Mesenchymal stem cell (in vitro differentiated cells and primary cell): ENCODE data around the gene SNX25.

Experiments
- DNase-seq: peaks from one replicate; pipeline ENCODE4 v3.0.0-alpha.2; 2013
- H2AFZ ChIP-seq: one replicate; pipeline ENCODE4 v1.6.1; 2013; ENCODE audit warnings: low read depth, mild to moderate bottlenecking, control low read depth, inconsistent platforms, low read length, moderate library complexity
- H2AK5ac ChIP-seq: 2 replicates; pipeline ENCODE4 v1.6.1; 2013; ENCODE audit warnings: low read length, moderate library complexity, mild to moderate bottlenecking, inconsistent platforms; ENCODE audit not compliant: severe bottlenecking
- H2BK120ac ChIP-seq: one replicate; pipeline ENCODE4 v1.6.1; 2013; ENCODE audit warnings: low read depth, mild to moderate bottlenecking, inconsistent platforms, low read length, moderate library complexity
- H2BK12ac ChIP-seq, 2 experiments: one replicate each; pipeline ENCODE4 v1.6.1; 2013; ENCODE audit warnings: inconsistent platforms in 2 of 2, low read length in 2 of 2, mild to moderate bottlenecking in 2 of 2, moderate library complexity in 2 of 2, control low read depth in 1 of 2
- H2BK15ac ChIP-seq: one replicate; pipeline ENCODE4 v1.6.1; 2013; ENCODE audit warnings: mild to moderate bottlenecking, low read depth, inconsistent platforms; ENCODE audit not compliant: poor library complexity, severe bottlenecking
- H2BK5ac ChIP-seq: 2 replicates; pipeline ENCODE4 v1.6.1; 2013; ENCODE audit warnings: low read depth, mild to moderate bottlenecking, low read length, control low read depth, inconsistent platforms; ENCODE audit not compliant: poor library complexity, severe bottlenecking
- H3K14ac ChIP-seq, 2 experiments: one replicate each; pipeline ENCODE4 v1.6.1; 2013; ENCODE audit warnings: inconsistent platforms in 2 of 2, low read length in 2 of 2, control low read depth in 1 of 2, mild to moderate bottlenecking in 1 of 2, moderate library complexity in 1 of 2
- H3K18ac ChIP-seq, 2 experiments: one replicate each; pipeline ENCODE4 v1.6.1; 2013; ENCODE audit warnings: inconsistent platforms in 2 of 2, low read length in 2 of 2, control low read depth in 1 of 2, low read depth in 1 of 2, mild to moderate bottlenecking in 1 of 2
- H3K23ac ChIP-seq, 2 experiments: one replicate each; pipeline ENCODE4 v1.6.1; 2013; ENCODE audit warnings: inconsistent platforms in 2 of 2, low read length in 2 of 2, mild to moderate bottlenecking in 2 of 2, moderate library complexity in 2 of 2, control low read depth in 1 of 2
- H3K27ac ChIP-seq: 2 replicates; pipeline ENCODE4 v1.5.1; 2013; ENCODE audit warnings: mild to moderate bottlenecking, moderate library complexity, low read length, control low read depth, inconsistent platforms; ENCODE audit not compliant: poor library complexity, severe bottlenecking
- H3K27me3 ChIP-seq, 2 experiments: 2 replicates each; pipeline versions ENCODE4 v1.6.1 to v1.7.0; 2013; ENCODE audit warnings: low read length in 2 of 2, mild to moderate bottlenecking in 2 of 2, moderate library complexity in 2 of 2, control low read depth in 1 of 2, inconsistent platforms in 1 of 2; ENCODE audit not compliant: control insufficient read depth in 1 of 2, insufficient read depth in 1 of 2
- H3K36me3 ChIP-seq, 2 experiments: 2 replicates each; pipeline versions ENCODE4 v1.6.1 to v1.7.0; 2013; ENCODE audit warnings: low read length in 2 of 2, control low read depth in 1 of 2, inconsistent platforms in 1 of 2, low read depth in 1 of 2, mild to moderate bottlenecking in 1 of 2; ENCODE audit not compliant: insufficient read depth in 2 of 2, control insufficient read depth in 1 of 2
- H3K4ac ChIP-seq, 2 experiments: one replicate each; pipeline ENCODE4 v1.6.1; 2013; ENCODE audit warnings: inconsistent platforms in 2 of 2, low read length in 2 of 2, mild to moderate bottlenecking in 2 of 2, moderate library complexity in 2 of 2, control low read depth in 1 of 2, low read depth in 1 of 2
- H3K4me1 ChIP-seq: 2 replicates; pipeline ENCODE4 v1.6.1; 2013; ENCODE audit warnings: low read depth, low read length, control low read depth; ENCODE audit not compliant: control insufficient read depth, insufficient read depth
- H3K4me2 ChIP-seq: 2 replicates; pipeline ENCODE4 v1.6.1; 2013; ENCODE audit warnings: low read length, mild to moderate bottlenecking, inconsistent platforms; ENCODE audit not compliant: poor library complexity, severe bottlenecking
- H3K4me3 ChIP-seq, 2 experiments: 2 replicates each; pipeline versions ENCODE4 v1.5.1 to v1.7.0; 2013; ENCODE audit warnings: low read length in 2 of 2, mild to moderate bottlenecking in 2 of 2, control low read depth in 1 of 2, low read depth in 1 of 2; ENCODE audit not compliant: insufficient read depth in 1 of 2
- H3K79me1 ChIP-seq: replicated peaks from 2 replicates; pipeline ENCODE4 v1.6.1; 2013; ENCODE audit warnings: mild to moderate bottlenecking, control low read depth, low read length, inconsistent platforms; ENCODE audit not compliant: poor library complexity, severe bottlenecking
- H3K9ac ChIP-seq: 2 replicates; pipeline ENCODE4 v1.7.0; 2013; ENCODE audit warnings: mild to moderate bottlenecking, low read length, moderate library complexity
- H3K9me3 ChIP-seq: 2 replicates; pipeline ENCODE4 v1.7.0; 2013; ENCODE audit warnings: mild to moderate bottlenecking, low read length; ENCODE audit not compliant: control insufficient read depth
- H4K8ac ChIP-seq: one replicate; pipeline ENCODE4 v1.6.1; 2013; ENCODE audit warnings: inconsistent platforms, mild to moderate bottlenecking, low read length, moderate library complexity
- H4K91ac ChIP-seq: one replicate; pipeline ENCODE4 v1.6.1; 2013; ENCODE audit warnings: mild to moderate bottlenecking, low read length, inconsistent platforms
- WGBS: methylation state at CpG from one replicate; pipeline ENCODE4 v1.1.7; 2013; ENCODE audit warnings: mixed read lengths; 5-methylcytosine and 5-hydroxymethylcytosine counted together

Gene SNX25

DNA sequence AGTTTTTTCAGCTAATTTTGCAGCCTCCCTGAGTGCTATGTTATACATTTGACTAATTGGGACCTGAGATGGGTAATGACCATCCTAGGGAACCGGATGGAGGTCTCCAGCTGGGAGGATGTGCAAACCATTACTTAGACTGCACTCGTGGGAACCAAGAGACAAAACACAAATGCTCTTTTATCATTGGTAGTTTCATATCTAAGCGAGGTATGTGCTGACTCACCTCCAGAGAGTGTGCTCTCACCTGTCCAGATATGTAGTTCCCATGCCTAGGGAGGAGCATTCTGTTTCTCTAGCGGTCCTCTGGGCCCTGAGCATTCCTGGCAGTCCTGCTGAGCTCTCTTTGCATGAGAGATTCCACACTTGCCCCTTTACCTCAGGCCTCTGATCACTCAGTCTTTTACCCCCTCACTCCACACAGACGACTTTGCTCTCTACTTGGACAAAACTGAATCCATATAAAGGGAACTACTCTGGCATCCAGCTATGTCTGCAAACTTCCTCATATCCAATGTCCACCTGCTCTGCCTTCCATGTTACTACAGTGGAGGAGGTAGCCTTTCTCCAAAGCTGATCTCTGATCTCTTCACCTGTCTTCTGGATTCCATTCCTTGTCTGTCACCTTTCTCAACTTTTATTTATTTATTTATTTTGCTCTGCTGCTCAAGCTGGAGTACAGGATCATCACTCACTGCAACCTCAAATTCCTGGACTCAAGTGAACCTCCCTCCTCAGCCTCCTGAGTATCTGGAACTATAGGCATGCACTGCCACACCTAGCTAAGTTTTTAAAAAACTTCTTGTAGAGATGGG lies 97.9 kb downstream of the SNX25 start:
- Histone ChIP-seq H3K27ac (peak overlapping the region; percentile 45), H3K79me1 (peaks cover 23% of the 10 kb centered on the region), H2BK5ac (no peak overlapping the region), H3K14ac (no peak overlapping the region), H3K4me1 (peaks cover 11% of the 10 kb centered on the region), H2BK12ac (no peak overlapping the region), H2AK5ac (peak overlapping the region; percentile 34), H4K8ac (no peak overlapping the region), H3K4ac (no peak overlapping the region), H3K23ac (no peak overlapping the region), H2BK120ac (no peak overlapping the region), H3K27me3 (no peaks in the 10 kb centered on the region), H2AFZ (no peak overlapping the region), H3K4me2 (no peak overlapping the region), H4K91ac (no peak overlapping the region), H3K36me3 (peaks cover 0 to 32% of the 10 kb centered on the region in 2 experiments), H3K4me3 (no peak overlapping the region), H3K9ac (peak overlapping the region; percentile 82), H2BK15ac (no peak overlapping the region), H3K9me3 (no peaks in the 10 kb centered on the region), H3K18ac (no peak overlapping the region)
- DNase-seq, result no peak
- 76% methylated on average over 5 of the region's 5 CpGs for WGBS

- H3K18ac ChIP-seq, result no peak overlapping the region
- no peak overlapping the region for H2AFZ ChIP-seq
- DNase-seq, result no peak
- no peak overlapping the region for H4K8ac ChIP-seq
- H3K4me2 ChIP-seq, result no peak overlapping the region
- H3K4ac ChIP-seq, result no peak overlapping the region
- no peaks in the 10 kb centered on the region for H3K9me3 ChIP-seq
- H3K27ac ChIP-seq, result no peak overlapping the region
- H4K91ac ChIP-seq, result no peak overlapping the region
- H3K14ac ChIP-seq, result no peak overlapping the region
- H3K36me3 ChIP-seq, result peaks cover 0 to 42% of the 10 kb centered on the region in 2 experiments
- no peak overlapping the region for H2AK5ac ChIP-seq
- H2BK5ac ChIP-seq, result no peak overlapping the region
- H2BK12ac ChIP-seq, result no peak overlapping the region
- peaks cover 20% of the 10 kb centered on the region for H3K79me1 ChIP-seq
- H3K4me3 ChIP-seq, result no peak overlapping the region
- H2BK15ac ChIP-seq, result no peak overlapping the region
- no peak overlapping the region for H2BK120ac ChIP-seq
- H3K23ac ChIP-seq, result no peak overlapping the region
- 100% methylated on average over 3 of the region's 4 CpGs for WGBS
- peaks cover 11% of the 10 kb centered on the region for H3K4me1 ChIP-seq
- H3K27me3 ChIP-seq, result no peaks in the 10 kb centered on the region
- H3K9ac ChIP-seq, result no peak overlapping the region
These were observed 100.4 kb downstream of the SNX25 start for GRCh38 chr4:185309770-185310169.

- H3K27ac ChIP-seq, result no peak overlapping the region
- H3K36me3 ChIP-seq, result peaks cover 0 to 51% of the 10 kb centered on the region in 2 experiments
- H2BK120ac ChIP-seq, result no peak overlapping the region
- peaks cover 6% of the 10 kb centered on the region for H3K4me1 ChIP-seq
- H3K27me3 ChIP-seq, result no peaks in the 10 kb centered on the region
- H4K91ac ChIP-seq, result no peak overlapping the region
- H4K8ac ChIP-seq, result no peak overlapping the region
- no peak overlapping the region for H3K14ac ChIP-seq
- no peaks in the 10 kb centered on the region for H3K9me3 ChIP-seq
- WGBS, result 96% methylated on average over 4 of the region's 5 CpGs
- H3K23ac ChIP-seq, result no peak overlapping the region
- no peak overlapping the region for H2AFZ ChIP-seq
- H3K4ac ChIP-seq, result no peak overlapping the region
- no peak overlapping the region for H2AK5ac ChIP-seq
- no peak overlapping the region for H3K4me2 ChIP-seq
- no peak overlapping the region for H3K4me3 ChIP-seq
- no peak overlapping the region for H2BK12ac ChIP-seq
- no peak overlapping the region for H2BK5ac ChIP-seq
- peaks cover 20% of the 10 kb centered on the region for H3K79me1 ChIP-seq
- H3K9ac ChIP-seq, result no peak overlapping the region
- no peak overlapping the region for H2BK15ac ChIP-seq
- H3K18ac ChIP-seq, result no peak overlapping the region
- no peak for DNase-seq
These were observed 101.9 kb downstream of the SNX25 start for GRCh38 chr4:185311113-185311888.

DNA sequence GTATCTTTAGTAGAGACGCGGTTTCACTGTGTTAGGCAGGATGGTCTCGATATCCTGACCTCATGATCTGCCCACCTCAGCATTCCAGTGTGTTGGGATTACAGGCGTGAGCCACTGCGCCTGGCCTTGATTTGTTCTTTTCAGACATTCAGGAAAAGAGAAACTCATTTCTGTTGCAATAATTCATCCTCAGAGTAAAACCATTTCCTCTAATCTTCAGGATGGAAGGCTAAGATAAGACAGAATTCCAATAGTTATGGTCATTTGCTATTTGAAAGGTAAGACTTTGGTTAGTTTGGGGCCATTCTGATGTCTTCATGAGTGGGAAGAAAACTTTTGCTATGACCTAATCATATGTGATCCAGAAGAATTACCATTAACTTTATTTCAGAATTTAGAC lies 103.3 kb downstream of the SNX25 start:
- Histone ChIP-seq H3K27me3 (no peaks in the 10 kb centered on the region), H3K14ac (no peak overlapping the region), H2AFZ (no peak overlapping the region), H4K8ac (no peak overlapping the region), H3K79me1 (peaks cover 20% of the 10 kb centered on the region), H3K4me1 (peaks cover 2% of the 10 kb centered on the region), H3K4me3 (no peak overlapping the region), H4K91ac (no peak overlapping the region), H3K36me3 (peaks cover 0 to 51% of the 10 kb centered on the region in 2 experiments), H3K23ac (no peak overlapping the region), H3K27ac (no peak overlapping the region), H3K18ac (no peak overlapping the region), H2BK120ac (no peak overlapping the region), H3K9ac (no peak overlapping the region), H2AK5ac (no peak overlapping the region), H2BK15ac (no peak overlapping the region), H2BK5ac (no peak overlapping the region), H3K4me2 (no peak overlapping the region), H3K9me3 (no peaks in the 10 kb centered on the region), H3K4ac (no peak overlapping the region), H2BK12ac (no peak overlapping the region)
- WGBS, result 95% methylated on average over 5 of the region's 5 CpGs
- no peak for DNase-seq
